Ishikawa (cell line): ENCODE measurements around the gene PTPN12.

Experiments used
- CEBPB ChIP-seq: IDR thresholded peaks from 2 replicates; pipeline ENCODE4 v1.6.1; 2012
- CREB1 ChIP-seq: IDR thresholded peaks from 2 replicates; pipeline ENCODE4 v1.6.1; 2012; ENCODE audit warnings: low read depth
- EGR1 ChIP-seq: IDR thresholded peaks from 2 replicates; pipeline ENCODE4 v1.6.1; 2012
- EP300 ChIP-seq: IDR thresholded peaks from 2 replicates; pipeline ENCODE4 v1.6.1; 2012; ENCODE audit warnings: borderline replicate concordance
- FOXM1 ChIP-seq: IDR thresholded peaks from 2 replicates; pipeline ENCODE4 v1.6.1; 2012; ENCODE audit warnings: low read depth, borderline replicate concordance
- MAX ChIP-seq: IDR thresholded peaks from 2 replicates; pipeline ENCODE4 v1.6.1; 2012
- NFIC ChIP-seq: IDR thresholded peaks from 2 replicates; pipeline ENCODE4 v1.6.1; 2012
- RAD21 ChIP-seq: IDR thresholded peaks from 2 replicates; pipeline ENCODE4 v1.6.1; 2012; ENCODE audit warnings: low read depth
- REST ChIP-seq: IDR thresholded peaks from 2 replicates; pipeline ENCODE4 v1.6.1; 2012; ENCODE audit warnings: low read depth, mild to moderate bottlenecking
- TAF1 ChIP-seq: IDR thresholded peaks from 2 replicates; pipeline ENCODE4 v1.6.1; 2012; ENCODE audit warnings: low read depth, mild to moderate bottlenecking
- TCF12 ChIP-seq: IDR thresholded peaks from 2 replicates; pipeline ENCODE4 v1.6.1; 2012; ENCODE audit warnings: low read depth
- TEAD4 ChIP-seq: IDR thresholded peaks from 2 replicates; pipeline ENCODE4 v1.6.1; 2012
- USF1 ChIP-seq: IDR thresholded peaks from 2 replicates; pipeline ENCODE4 v1.6.1; 2012
- YY1 ChIP-seq: IDR thresholded peaks from 2 replicates; pipeline ENCODE4 v1.6.1; 2012; ENCODE audit warnings: low read depth
- ZBTB7A ChIP-seq: IDR thresholded peaks from 2 replicates; pipeline ENCODE4 v1.6.1; 2012; ENCODE audit warnings: low read depth

PTPN12 gene

GRCh38 chr7:77664715-77665114 lies 127.6 kb downstream of the PTPN12 start:
- TF ChIP-seq MAX (no peak), CREB1 (no peak), CEBPB (no peak), USF1 (no peak)

GRCh38 chr7:77665161-77665560 lies 128.1 kb downstream of the PTPN12 start:
- no peak for TF ChIP-seq CEBPB
- no peak for TF ChIP-seq TEAD4
- no peak for TF ChIP-seq RAD21
- no peak for TF ChIP-seq YY1

GRCh38 chr7:77667459-77668086 lies 130.5 kb downstream of the PTPN12 start:
- TF ChIP-seq ZBTB7A (no peak), CREB1 (no peak), REST (no peak), RAD21 (no peak)

- TF ChIP-seq TAF1: no peak
- TF ChIP-seq MAX: no peak
Measured at GRCh38 chr7:77674878-77675277, 137.8 kb downstream of the PTPN12 start.

- 0 out of 2 replicates have a peak, but pooled peaks have one; percentile 29 for TF ChIP-seq FOXM1
- TF ChIP-seq NFIC: 0 out of 2 replicates have a peak, but pooled peaks have one; percentile 27
- no peak for TF ChIP-seq YY1
- no peak for TF ChIP-seq TAF1
- TF ChIP-seq CEBPB: no peak
- TF ChIP-seq CREB1: no peak
- peak; percentile 28; the same call in 1 of the 2 replicates for TF ChIP-seq EP300
- TF ChIP-seq REST: no peak
Measured at GRCh38 chr7:77679608-77680007, 142.5 kb downstream of the PTPN12 start.

GRCh38 chr7:77680266-77680665 lies 143.2 kb downstream of the PTPN12 start:
- TF ChIP-seq TAF1 (no peak), REST (no peak), TCF12 (no peak), EP300 (no peak), FOXM1 (no peak), TEAD4 (no peak), EGR1 (no peak), CREB1 (no peak), USF1 (no peak), NFIC (no peak), ZBTB7A (no peak), MAX (no peak)
